HG02759 (cell line): ENCODE results near the gene MAMLD1.

Experiments
- ATAC-seq: cut with Tn5 transposase; IDR thresholded peaks from one replicate; pipeline ENCODE4 v1.9.1; 2021; ENCODE audit warnings: mild to moderate bottlenecking, moderate library complexity; ENCODE audit not compliant: unreplicated experiment

The MAMLD1 gene

DNA sequence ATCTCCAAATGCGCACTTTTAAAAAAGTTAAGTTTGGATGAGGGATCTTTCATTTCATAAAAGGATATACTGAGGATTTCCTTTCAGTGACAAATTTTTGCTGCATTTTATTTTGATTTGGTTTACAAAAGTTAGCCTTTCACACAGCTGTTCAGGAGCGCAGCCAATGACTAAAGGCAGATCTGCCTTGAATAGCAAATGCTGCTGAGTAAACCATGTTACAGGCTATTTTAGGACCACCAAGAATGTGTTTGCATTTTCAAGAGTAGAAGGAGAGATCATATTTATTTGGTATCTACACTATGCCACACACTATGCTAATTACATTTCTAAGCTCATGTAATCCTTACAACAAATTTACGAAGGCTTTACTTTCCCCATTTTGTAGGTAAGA, 92.1 kb downstream of the MAMLD1 start:
- no peak for ATAC-seq

DNA sequence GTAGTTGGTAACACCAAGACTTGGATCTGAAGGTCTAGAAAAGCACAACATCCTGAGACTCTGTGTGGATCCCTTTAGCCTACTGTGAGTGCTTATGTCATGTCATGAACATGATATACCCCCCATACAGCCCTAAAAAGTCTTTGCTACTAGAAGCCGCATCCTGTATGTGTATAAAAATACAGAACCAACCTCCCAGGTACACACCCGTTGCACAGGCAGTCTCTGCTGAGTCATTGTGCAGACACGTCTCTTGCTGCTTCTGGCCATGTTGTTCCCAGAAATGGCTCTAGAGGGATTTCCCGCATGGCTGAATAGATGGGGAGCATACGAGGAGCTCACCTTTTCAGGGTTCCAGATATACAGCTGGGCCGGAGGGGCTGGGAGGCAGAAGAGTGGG, 93.3 kb downstream of the MAMLD1 start:
- ATAC-seq = no peak

DNA sequence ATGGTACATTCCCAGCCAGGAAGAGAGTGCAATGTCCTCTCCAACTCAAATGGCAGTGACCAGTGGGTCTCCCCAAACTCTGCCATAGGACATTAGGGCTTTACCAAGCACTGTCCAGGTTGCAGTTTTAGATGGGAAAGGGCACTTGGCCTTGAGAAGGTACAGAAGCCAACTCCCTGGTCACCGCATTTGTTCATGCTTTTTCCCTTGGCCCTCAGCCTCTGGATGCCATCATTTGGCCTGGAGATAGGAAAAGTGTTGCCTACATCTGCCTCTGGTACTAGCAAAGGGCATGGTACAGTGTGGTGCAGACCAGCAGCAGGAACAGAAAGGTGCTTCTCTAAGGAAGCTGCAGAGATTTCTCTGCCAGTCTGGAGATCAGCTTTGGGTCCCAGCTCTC, 93.8 kb downstream of the MAMLD1 start:
- no peak for ATAC-seq

DNA sequence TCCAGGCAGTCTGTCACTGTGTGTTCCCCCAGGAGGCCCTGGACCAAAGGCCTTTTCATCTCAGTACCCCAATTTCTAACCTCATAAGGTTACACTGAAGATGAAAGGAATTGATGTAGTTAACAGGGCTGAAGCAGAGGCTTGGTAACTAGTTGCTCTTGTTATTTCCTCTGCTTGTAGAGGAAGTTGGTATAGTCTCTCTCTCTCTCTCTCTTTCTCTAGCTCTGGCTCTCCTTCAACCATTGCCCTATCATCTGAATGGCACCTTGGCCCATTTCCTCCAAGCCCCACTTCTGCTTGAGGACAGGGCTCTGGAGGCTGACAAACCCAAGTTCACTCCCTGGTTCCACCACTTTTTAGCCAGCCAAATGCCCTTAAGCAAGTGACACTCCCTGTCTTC, 96.1 kb downstream of the MAMLD1 start:
- no peak for ATAC-seq

DNA sequence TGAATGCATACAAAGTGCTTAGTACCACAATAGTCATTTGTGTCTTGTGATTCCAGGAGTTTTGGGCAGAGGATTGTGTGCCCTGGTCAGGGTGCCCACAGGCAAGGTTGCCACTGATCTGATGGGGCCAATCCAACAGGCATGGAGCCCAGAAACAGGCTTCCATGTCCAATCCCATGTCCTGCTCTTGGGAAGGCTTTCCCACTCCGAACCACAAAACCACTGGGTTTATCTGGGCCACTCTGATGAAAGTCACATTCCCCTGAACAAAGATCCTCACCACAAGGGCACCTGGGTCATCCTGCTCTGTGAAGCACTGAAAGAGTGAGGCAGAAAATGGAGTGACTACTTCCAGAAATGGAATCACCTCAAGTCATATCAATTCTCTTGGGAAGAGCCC, 96.9 kb downstream of the MAMLD1 start:
- ATAC-seq = no peak

DNA sequence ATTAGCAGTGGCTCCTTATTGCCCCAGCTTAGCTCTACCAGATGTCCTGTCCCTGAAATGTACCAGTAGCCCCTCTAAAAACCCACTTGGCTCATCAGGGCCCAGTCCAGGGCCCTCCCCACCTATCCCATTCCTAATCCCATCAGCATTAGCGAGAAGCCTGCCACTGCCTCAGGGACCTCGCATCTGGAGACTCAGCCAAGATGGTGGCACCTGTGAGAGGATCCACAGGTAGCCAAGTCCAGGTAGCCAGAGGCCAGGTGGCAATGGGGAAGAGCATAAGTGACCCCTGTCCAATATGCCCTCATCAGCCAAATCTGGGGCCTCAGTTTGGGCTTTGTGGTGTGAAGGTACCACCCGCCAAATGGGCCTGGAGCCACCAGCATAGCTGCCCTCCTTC, 97.7 kb downstream of the MAMLD1 start:
- ATAC-seq = no peak

DNA sequence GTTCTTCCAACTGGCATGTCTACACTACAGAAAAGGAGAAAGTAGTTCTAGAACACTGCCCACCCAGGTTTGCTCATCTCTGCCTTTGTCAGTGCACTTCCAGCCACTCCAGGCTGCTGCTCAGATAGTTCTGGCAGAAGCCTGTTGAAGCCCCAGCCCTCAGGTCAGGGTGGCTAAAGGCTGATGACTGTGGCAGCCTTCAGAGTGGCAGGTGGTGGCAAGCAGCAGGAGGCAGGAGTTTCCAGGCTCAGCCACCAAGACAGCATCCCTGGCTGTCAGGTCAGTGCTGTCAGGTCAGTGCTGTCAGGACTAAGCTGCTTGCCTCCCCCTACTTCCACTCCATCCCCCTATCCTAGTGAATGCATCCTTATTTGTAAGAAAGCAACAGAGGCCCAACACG, 100.4 kb downstream of the MAMLD1 start:
- ATAC-seq = no peak

DNA sequence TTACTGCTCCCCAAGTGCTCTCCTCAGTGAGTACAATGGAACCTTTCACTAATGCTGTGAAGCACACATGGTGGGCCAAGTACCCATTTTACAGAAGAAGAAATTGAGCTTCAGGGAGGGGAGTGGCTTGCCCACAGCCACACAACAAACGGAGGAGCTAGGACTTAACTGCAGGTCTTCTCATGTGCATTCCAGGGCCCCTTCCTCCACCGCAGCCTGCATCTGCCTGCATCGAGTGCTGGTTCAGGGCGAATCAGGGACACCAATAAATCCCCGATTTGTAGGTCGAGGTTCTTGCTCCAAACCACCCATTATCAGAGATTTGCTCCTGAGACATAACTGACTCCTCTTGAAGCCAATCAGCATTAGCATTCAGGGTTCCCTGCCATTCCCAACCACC, 100.9 kb downstream of the MAMLD1 start:
- no peak for ATAC-seq

DNA sequence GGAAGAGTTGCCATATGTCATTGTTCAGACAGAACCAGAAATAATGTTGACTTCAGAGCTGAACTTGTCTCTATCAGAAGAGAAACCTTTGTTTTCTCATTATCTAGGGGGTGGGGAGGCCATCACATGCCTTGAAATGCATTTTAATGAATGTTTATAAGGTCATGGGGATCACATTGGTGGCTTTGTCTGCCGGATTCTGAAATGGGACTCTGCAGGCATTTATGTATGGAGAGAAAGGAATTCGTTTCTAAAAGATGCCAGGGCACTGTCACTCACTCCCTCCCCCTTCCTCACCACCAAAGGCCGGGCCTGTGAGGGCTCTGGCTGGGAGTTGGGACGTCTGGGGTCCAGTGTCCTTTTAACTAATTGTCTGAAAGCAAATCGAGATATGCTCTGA, 102.2 kb downstream of the MAMLD1 start:
- no peak for ATAC-seq

DNA sequence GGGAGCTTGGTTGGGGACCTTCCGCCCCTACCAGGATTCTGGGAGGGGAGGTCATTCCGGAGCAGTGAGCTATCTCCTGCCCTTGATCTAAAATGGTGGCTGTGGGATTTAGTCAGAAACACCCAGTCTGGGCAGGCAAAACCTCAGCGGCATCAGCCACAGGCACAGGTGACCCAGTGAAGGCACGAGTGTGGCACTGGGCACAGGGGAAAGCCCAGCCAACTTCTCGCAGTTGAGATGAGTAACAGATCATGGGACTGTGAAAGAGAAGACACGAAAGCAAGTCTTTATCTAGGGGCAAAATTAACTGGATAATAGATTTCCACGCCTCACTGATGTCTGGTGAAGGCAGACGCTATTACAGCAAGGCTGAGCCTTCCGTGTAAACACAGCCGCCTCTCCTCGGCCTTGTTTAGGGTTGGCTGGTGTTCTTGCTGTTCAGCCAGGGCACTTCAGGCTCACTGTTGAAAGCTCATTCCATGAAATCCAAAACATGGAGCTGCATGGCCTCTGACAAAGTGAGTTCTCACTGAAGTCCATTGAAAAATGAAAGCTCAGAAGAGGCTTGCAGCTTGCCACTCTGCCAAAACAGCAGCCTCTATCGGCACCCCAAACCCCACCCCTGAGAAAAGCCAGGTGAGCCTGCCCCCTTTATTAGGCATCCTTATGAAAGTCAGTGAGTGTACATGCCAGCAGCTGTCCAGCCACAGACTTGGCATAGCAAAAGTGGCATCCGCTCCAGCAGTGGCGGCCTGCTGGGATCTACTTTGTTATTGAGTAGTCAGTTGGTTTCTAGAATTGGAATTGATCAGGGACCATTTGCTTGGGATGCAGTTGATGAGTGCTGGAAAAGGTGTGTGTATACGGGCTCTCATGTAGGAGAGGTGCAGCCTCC, 103.0 kb downstream of the MAMLD1 start:
- no peak for ATAC-seq

DNA sequence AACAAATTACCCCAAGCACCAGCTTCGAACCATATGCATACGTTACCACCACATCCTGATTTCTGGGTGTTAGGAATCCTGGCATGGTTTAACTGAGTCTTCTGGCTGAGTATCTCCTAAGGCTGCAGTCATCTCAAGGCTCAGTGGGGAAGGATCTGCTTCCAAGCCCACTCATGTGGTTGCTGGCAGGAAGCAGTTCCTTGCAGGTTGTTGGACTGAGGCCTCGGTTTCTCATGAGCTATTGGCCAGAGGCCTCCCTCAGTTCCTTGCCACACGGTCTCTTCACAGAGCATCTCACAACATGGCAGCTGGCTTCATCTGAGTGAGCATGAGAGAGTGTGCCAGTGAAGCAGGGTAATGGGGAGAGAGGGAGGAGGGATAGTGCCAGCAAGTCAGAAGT, 109.2 kb downstream of the MAMLD1 start:
- ATAC-seq = no peak

DNA sequence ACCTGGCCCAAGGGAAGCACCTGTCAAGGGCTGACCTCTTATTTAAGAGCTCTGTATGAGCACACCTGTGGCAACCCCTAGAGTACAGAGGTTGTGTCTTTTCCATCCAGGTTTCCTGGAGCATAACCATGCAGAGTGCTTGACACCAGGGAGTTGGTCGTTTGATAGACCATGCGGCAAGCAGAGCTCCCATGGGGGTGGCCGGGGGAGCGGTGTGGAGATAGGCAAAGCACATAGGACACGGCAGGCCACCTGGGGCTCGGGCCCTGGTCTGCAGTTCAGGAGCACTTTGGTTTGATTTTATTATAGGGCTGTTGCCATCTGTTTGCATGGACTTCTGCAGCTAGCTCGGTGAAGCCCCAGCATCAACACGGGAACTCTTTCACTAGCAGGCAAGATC, 110.3 kb downstream of the MAMLD1 start:
- ATAC-seq = no peak

DNA sequence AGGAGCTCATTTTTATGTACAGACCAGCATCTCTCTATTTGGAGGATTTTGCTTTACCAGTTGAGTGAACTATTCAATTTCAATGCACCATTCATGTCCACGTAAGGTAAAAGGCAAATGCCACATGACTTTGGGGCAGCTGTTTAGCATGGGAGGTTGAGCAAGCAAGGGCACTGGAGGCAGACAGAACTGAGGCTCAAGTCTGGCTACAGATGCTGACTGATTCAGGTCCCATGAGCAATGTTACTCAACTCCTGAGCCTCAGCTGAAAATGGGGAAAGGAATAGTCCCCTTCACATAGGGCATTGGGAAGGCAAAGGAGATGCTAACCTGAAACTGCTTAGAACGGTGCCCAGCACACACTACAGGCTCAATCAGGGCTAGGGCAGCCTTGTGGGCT, 112.3 kb downstream of the MAMLD1 start:
- no peak for ATAC-seq

DNA sequence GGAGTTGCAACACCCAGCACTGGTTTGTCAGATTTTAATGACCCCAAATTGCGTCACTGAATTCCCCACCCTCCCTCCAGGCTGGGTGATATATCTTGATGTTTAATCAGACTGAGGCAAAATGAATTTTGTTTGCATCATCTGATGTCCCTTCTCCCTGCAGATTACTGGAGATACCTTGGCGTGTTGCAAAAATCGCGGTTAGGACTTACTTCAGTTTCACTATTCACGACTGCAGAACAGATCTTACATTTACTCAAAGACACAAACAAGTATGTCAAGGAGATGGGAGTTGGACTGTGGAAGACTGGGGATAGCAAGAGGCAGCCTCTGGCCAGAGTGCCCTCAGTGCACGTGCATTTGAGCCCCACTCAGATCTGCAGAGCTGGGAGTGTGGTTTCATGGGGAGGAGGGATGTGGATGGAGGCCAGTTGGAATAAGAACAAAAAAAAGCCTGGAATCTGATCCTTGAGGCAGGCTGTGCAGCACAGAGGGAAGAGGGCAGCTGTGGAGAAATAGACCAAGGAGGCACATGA, 113.1 kb downstream of the MAMLD1 start:
- no peak for ATAC-seq

DNA sequence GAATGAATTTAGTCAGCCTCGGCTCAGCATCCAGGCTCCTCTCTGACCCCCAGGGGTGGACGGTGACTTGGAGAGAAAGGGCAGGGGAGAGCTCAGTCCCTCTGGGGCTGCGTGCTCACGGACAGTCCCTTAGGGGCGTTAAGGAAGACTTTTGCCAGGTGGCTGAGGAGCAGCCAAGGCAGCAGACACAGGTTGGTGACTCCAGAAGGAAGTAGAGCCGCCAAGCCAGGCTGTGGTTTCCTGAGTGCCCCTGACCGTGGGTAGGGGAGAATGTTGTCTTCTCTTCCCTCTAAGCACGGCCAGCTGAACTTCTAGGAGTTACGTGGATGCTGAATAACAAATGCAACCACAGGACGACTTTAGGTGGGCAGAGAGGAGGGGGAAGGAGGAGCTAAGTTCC, 114.3 kb downstream of the MAMLD1 start:
- no peak for ATAC-seq

DNA sequence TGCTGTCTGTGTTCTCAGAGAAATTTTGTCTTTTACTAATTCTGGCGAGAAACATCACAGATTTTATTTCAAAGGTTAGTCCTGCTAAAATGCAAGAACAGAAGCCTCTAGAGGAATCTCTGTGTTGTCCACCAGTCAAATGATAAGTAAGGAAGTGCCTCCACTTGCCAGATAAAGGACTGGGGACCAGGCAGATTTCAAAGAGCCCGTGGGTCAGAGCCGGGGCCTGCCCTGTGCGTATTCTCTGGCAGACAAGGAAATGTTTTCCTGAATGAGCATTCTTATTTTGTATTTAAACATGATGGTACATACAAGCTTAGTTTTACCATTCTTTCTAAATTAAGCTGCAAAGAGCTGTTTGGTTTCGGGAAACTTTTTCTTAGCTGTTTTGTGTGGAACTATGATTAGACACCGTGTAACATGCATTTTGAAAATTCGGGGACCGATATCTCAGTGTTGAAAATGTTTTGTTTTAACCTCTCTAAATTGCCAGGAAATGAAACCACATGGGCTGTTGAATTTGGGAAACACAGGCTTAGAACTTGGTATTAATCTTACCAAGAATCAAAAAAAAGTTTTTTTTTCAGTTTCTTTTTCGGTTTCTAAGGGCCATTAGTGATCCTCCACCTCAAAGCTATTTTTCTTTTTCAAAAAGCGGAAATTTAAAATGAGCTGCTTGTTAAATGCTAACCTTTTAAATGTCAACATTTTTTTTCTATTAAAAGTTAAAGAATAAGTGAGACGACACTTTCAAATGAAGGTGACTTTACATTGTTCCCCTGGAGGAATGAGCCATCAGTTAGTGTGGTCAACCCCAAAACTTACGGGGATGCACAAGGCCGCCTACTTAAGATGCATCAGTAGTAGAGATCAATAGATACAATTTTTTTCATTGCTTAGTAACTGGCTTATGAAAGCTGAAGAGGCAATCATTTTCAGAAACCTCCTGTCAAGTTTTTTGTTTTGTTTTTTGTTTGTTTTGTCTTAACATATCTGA, 115.7 kb downstream of the MAMLD1 start:
- ATAC-seq = peak; percentile 54

DNA sequence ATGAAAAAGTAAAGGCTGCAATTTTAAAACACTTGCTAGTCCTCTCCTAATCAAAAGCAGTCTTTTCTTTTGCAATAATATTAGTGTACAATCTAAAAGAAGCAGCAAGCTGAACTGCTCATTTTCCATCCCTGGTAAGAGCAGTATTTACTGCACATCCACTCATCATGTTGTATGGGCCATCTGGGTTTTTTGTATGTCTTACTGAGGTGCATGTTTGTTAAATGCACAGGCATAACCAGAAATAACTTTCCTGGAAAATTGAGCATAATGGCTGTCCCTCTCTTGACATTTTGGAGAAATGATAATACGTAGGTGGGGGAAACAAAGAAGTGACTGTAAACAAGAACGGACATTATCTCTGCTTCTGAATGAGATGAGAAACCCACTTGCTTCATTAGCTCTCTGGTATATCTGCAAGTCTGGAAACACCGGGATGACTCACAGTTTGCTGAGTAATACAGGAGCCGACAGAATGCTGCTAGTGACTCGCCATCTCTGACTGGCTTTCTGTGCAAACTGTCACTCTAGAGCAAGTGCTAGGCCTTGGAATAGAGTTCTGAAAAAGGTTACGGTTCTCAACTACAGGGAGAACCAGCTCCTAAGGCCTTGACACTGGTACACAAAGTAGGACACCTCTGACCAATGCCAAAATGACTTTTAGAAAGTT, 119.6 kb downstream of the MAMLD1 start:
- ATAC-seq = peak; percentile 80

DNA sequence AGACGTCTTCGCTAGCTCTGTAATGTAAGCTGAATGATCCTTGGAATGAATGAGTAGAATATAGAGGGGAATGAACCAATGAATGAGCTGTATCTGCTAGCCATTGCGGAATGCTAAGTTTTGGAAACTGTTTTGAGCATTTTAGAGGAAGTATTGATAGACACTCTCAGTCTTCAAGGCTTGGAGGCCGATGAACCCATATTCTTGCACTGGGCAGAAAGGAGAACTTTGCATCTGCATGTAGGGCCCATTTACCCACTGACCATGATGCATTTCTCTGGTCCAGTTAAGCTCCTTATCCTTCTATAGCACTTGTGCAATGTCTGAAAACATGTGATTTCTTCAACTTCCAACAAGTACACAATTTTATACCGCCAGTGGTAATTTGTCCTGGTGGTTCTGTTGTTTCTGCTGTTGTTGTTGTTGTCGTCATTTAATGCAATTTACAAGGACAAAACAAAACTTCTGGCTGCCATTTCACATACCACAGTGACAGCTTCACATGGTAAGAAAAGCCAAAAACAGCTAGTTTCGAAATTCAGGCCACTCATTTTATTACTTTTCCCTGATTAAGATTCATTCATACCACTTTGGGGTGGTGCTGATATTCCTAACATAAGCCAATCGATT, 120.4 kb downstream of the MAMLD1 start:
- no peak for ATAC-seq

DNA sequence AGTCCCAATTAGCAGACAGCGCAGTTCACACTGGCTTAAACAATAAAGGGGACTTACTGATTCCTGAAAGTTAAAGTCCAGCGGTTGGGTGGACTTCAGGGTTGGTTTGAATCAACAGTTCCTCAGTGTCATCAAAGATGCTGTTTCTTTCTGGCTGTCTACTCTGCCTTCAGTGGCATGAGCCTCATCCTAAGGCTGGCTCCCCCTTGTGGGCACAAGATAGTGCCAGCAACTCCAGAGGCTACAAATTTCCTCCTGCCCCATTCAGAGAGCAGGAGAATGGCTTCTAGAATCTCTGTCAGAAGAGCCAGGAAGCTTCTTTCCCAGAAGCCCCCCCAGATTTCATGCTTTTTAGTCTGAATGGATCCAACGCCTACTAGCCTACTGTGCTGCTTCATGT, 122.9 kb downstream of the MAMLD1 start:
- no peak for ATAC-seq

DNA sequence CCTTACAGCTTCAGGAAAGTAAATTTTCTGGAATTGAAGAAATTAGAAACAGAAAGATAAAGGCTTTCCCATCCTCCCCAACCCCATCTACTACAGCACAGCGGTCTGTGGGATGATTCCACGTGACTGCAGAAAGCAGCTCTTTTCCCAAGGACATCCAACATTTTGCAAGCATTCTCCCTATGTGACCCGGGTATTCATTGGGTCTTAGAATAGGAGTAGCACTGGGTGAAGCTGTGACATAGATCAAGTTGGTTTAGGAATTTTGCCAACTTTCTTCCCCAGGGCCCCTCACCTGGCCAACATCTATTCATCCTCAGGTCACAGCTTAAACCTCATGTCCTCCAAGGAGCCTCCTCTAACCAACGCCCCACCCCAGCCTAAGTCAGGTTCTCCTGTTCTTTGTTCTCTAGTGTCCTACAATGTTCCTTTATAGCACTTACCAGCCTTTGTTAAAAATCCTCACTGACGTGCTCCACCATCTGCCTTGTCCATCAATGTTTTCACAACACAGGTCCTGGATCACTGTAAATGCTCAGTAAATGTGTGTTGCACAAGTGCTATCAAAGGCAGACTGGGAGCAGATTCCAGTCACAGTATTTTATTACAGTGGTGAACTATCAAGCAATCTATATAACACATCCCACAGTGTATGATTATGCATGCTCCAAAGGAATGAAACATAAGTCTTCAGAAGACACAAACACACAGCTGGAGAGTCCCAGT, 124.4 kb downstream of the MAMLD1 start:
- no peak for ATAC-seq
